HEK293 (cell line): ENCODE data around the gene BTBD16.

Experiments used
- CTCF ChIA-PET: fragments of 350-600 bp; formaldehyde crosslinking; extraction: SDS; loops from one replicate; lab custom pipeline; 2021; ENCODE audit warnings: antibody characterized with exemption; lab: Yijun Ruan, JAX
- POLR2A ChIA-PET: fragments of 300-600 bp; formaldehyde crosslinking; extraction: SDS; loops from one replicate; lab custom pipeline; 2020; ENCODE audit warnings: antibody characterized with exemption, inconsistent platforms; lab: Yijun Ruan, JAX
- H3K27ac ChIP-seq: fragments of 200-500 bp; sonication (Bioruptor generic); 2 replicates; pipeline ENCODE4 v1.5.1; 2014; ENCODE audit warnings: low read depth, low read length, control low read depth, inconsistent platforms; ENCODE audit errors: extremely low read depth
- H3K36me3 ChIP-seq, 2 experiments: fragments of 200-500 bp in 1 of 2; sonication (Bioruptor generic) in 1 of 2; 1 replicate in 1 of 2; 2 replicates in 1 of 2; pipeline ENCODE4 v1.5.1; 2014 to 2017; ENCODE audit warnings: inconsistent platforms in 2 of 2, low read length in 2 of 2; ENCODE audit not compliant: control insufficient read depth in 2 of 2, insufficient read depth in 1 of 2
- H3K4me1 ChIP-seq: fragments of 200-500 bp; sonication (Bioruptor generic); 2 replicates; pipeline ENCODE4 v1.5.1; 2014; ENCODE audit warnings: mild to moderate bottlenecking, low read length, inconsistent platforms; ENCODE audit not compliant: control insufficient read depth, insufficient read depth
- H3K4me3 ChIP-seq: 2 replicates; pipeline ENCODE4 v1.5.1; 2011; ENCODE audit warnings: low read depth, mild to moderate bottlenecking, control low read depth, low read length, moderate library complexity
- H3K9me3 ChIP-seq: fragments of 200-500 bp; sonication (Bioruptor generic); 2 replicates; pipeline ENCODE4 v1.5.1; 2014; ENCODE audit warnings: low read depth, low read length, inconsistent platforms; ENCODE audit not compliant: control insufficient read depth, insufficient read depth
- CTCF ChIP-seq: fragments of 450-650 bp; formaldehyde crosslinking; IDR thresholded peaks from 2 replicates; pipeline ENCODE4 v1.5.1; 2016; ENCODE audit warnings: missing biosample characterization, missing genetic modification characterization
- PBX3 ChIP-seq: sonication (generic); formaldehyde crosslinking; IDR thresholded peaks from 2 replicates; pipeline ENCODE4 v1.8.1; 2022; ENCODE audit warnings: mild to moderate bottlenecking, moderate library complexity, missing genetic modification reagents
- TSHZ1 ChIP-seq: fragments of 450-650 bp; formaldehyde crosslinking; IDR thresholded peaks from 2 replicates; pipeline ENCODE4 v1.5.1; 2016; ENCODE audit warnings: missing biosample characterization, missing genetic modification characterization, borderline replicate concordance
- ZFP69B ChIP-seq: fragments of 450-650 bp; formaldehyde crosslinking; IDR thresholded peaks from 2 replicates; pipeline ENCODE4 v1.5.1; 2016; ENCODE audit warnings: missing biosample characterization, missing genetic modification characterization
- ZNF114 ChIP-seq: fragments of 450-650 bp; formaldehyde crosslinking; IDR thresholded peaks from 2 replicates; pipeline ENCODE4 v1.5.0; 2017; ENCODE audit warnings: missing biosample characterization, missing genetic modification characterization
- ZNF157 ChIP-seq: fragments of 450-650 bp; formaldehyde crosslinking; IDR thresholded peaks from 2 replicates; pipeline ENCODE4 v1.5.1; 2016; ENCODE audit warnings: missing biosample characterization, missing genetic modification characterization
- ZNF223 ChIP-seq: fragments of 450-650 bp; formaldehyde crosslinking; IDR thresholded peaks from 2 replicates; pipeline ENCODE4 v1.5.1; 2016; ENCODE audit warnings: missing biosample characterization, missing genetic modification characterization
- ZNF23 ChIP-seq: fragments of 450-650 bp; formaldehyde crosslinking; IDR thresholded peaks from 2 replicates; pipeline ENCODE4 v1.5.1; 2016; ENCODE audit warnings: missing biosample characterization, missing genetic modification characterization, borderline replicate concordance
- ZNF335 ChIP-seq: fragments of 450-650 bp; formaldehyde crosslinking; conservative IDR thresholded peaks from 2 replicates; pipeline ENCODE4 v1.5.1; 2016; ENCODE audit warnings: missing biosample characterization, missing genetic modification characterization
- ZNF449 ChIP-seq: fragments of 450-650 bp; formaldehyde crosslinking; IDR thresholded peaks from 2 replicates; pipeline ENCODE4 v1.5.1; 2017; ENCODE audit warnings: missing biosample characterization, mild to moderate bottlenecking, missing genetic modification characterization, moderate library complexity
- ZNF600 ChIP-seq: fragments of 450-650 bp; formaldehyde crosslinking; IDR thresholded peaks from 2 replicates; pipeline ENCODE4 v1.5.1; 2016; ENCODE audit warnings: missing biosample characterization, missing genetic modification characterization
- ZNF654 ChIP-seq: fragments of 450-650 bp; formaldehyde crosslinking; IDR thresholded peaks from 2 replicates; pipeline ENCODE4 v1.5.1; 2016; ENCODE audit warnings: low read depth, missing biosample characterization, missing genetic modification characterization
- ZNF76 ChIP-seq: fragments of 450-650 bp; formaldehyde crosslinking; IDR thresholded peaks from 2 replicates; pipeline ENCODE4; 2016; ENCODE audit warnings: low read depth, missing biosample characterization, missing genetic modification characterization, borderline replicate concordance
- ZNF768 ChIP-seq: fragments of 450-650 bp; formaldehyde crosslinking; IDR thresholded peaks from 2 replicates; pipeline ENCODE4 v1.5.1; 2018; ENCODE audit warnings: missing biosample characterization, mild to moderate bottlenecking, missing genetic modification characterization
- ZSCAN30 ChIP-seq: fragments of 450-650 bp; IDR thresholded peaks from 2 replicates; pipeline ENCODE4 v1.5.1; 2018; ENCODE audit warnings: missing biosample characterization, mild to moderate bottlenecking, missing genetic modification characterization, moderate library complexity

BTBD16 gene

GRCh38 chr10:122267849-122268737 is 3.0 kb upstream of the BTBD16 start:
- TF ChIP-seq ZNF23 (tag by site-specific recombination) = no peak
- TF ChIP-seq PBX3 (CRISPR knock-in tag) = no peak
- peak; percentile 80; the same call in 1 of the 2 replicates for TF ChIP-seq ZNF223 (tag by site-specific recombination)
- peak; percentile 67; the same call in 1 of the 2 replicates for TF ChIP-seq ZNF76 (tag by site-specific recombination)
- peak; percentile 49 for TF ChIP-seq ZNF654 (tag by site-specific recombination)
- TF ChIP-seq CTCF (tag by site-specific recombination) = peak; percentile 75
- no peak overlapping the region for H3K4me3 ChIP-seq
- no peaks in the 10 kb centered on the region for H3K4me1 ChIP-seq
- H3K9me3 ChIP-seq = no peaks in the 10 kb centered on the region
- H3K36me3 ChIP-seq = no peaks in the 10 kb centered on the region
- POLR2A ChIA-PET = interaction anchor here (0.6 kb wide), 1 partner anchor 207 kb away, joined by 3 read pairs; no protein-coding TSS in a partner anchor
- CTCF ChIA-PET = interaction anchor here (0.5 to 3.3 kb wide), 55 partner anchors 9 to 985 kb away, joined by 3 to 36 read pairs (median 3); no protein-coding TSS in a partner anchor
- H3K27ac ChIP-seq = no peak overlapping the region

- ChIA-PET POLR2A (no interaction called here), CTCF (interaction anchor here (0.6 to 3.3 kb wide), 16 partner anchors 9 to 295 kb away, joined by 3 to 36 read pairs (median 7); no protein-coding TSS in a partner anchor)
- H3K4me1 ChIP-seq = no peaks in the 10 kb centered on the region
- H3K4me3 ChIP-seq = no peak overlapping the region
- H3K9me3 ChIP-seq = no peaks in the 10 kb centered on the region
- H3K27ac ChIP-seq = no peak overlapping the region
- no peaks in the 10 kb centered on the region for H3K36me3 ChIP-seq
- TF ChIP-seq ZNF768 (tag by site-specific recombination) (no peak), ZFP69B (no peak), ZNF335 (tag by site-specific recombination) (no peak), TSHZ1 (tag by site-specific recombination) (no peak), ZNF600 (tag by site-specific recombination) (no peak), ZNF449 (tag by site-specific recombination) (no peak), ZNF114 (tag by site-specific recombination) (no peak), ZNF157 (tag by site-specific recombination) (no peak), ZSCAN30 (no peak)
These were observed 1.9 kb upstream of the BTBD16 start for GRCh38 chr10:122269059-122269687.
